RWPE2 (cell line): ENCODE results near the gene FMN1.

Experiments used
- ATAC-seq: fragments of 200-7000 bp; cut with Tn5 transposase; 3 replicates; pipeline ENCODE4 v1.9.1; 2021; ENCODE audit warnings: low read depth
- DNase-seq: peaks from one replicate; pipeline ENCODE4 v3.0.0-alpha.2; 2020; ENCODE audit warnings: low spot score
- H3K27ac ChIP-seq: fragments of 450-650 bp; 2 replicates; pipeline ENCODE4 v1.5.1; 2017; ENCODE audit warnings: mild to moderate bottlenecking; ENCODE audit not compliant: poor library complexity, severe bottlenecking
- H3K27me3 ChIP-seq: fragments of 250-450 bp; sonication (Bioruptor Pico); 2 replicates; pipeline ENCODE4 v1.5.1; 2021; ENCODE audit warnings: mild to moderate bottlenecking, moderate library complexity; ENCODE audit not compliant: insufficient read depth, poor library complexity, severe bottlenecking
- H3K36me3 ChIP-seq: fragments of 250-450 bp; sonication (Bioruptor Pico); 2 replicates; pipeline ENCODE4 v1.5.1; 2020; ENCODE audit warnings: low read depth, mild to moderate bottlenecking, moderate library complexity
- H3K4me1 ChIP-seq: fragments of 250-450 bp; sonication (Bioruptor Pico); 2 replicates; pipeline ENCODE4 v1.5.1; 2021; ENCODE audit warnings: mild to moderate bottlenecking, moderate library complexity; ENCODE audit not compliant: insufficient read depth, poor library complexity, severe bottlenecking
- H3K4me3 ChIP-seq: fragments of 250-450 bp; sonication (Bioruptor Pico); 2 replicates; pipeline ENCODE4 v1.5.1; 2021; ENCODE audit warnings: mild to moderate bottlenecking, moderate library complexity; ENCODE audit not compliant: severe bottlenecking
- H3K9me3 ChIP-seq: fragments of 250-450 bp; sonication (Bioruptor Pico); 2 replicates; pipeline ENCODE4 v1.5.1; 2021; ENCODE audit warnings: mild to moderate bottlenecking, moderate library complexity; ENCODE audit not compliant: severe bottlenecking
- CTCF ChIP-seq: fragments of 450-650 bp; IDR thresholded peaks from one replicate; pipeline ENCODE4 v1.5.1; 2017; ENCODE audit warnings: mild to moderate bottlenecking, moderate library complexity; ENCODE audit not compliant: poor library complexity, severe bottlenecking

Gene FMN1

GRCh38 chr15:32998979-32999672 lies 195.4 kb downstream of the FMN1 start:
- Histone ChIP-seq H3K4me1 (no peaks in the 10 kb centered on the region), H3K4me3 (no peak overlapping the region), H3K27ac (no peak overlapping the region), H3K36me3 (no peaks in the 10 kb centered on the region), H3K27me3 (no peaks in the 10 kb centered on the region), H3K9me3 (no peaks in the 10 kb centered on the region)
- no peak for ATAC-seq
- no peak for TF ChIP-seq CTCF
- no peak for DNase-seq

- H3K4me1 ChIP-seq, result no peaks in the 10 kb centered on the region
- ATAC-seq, result no peak
Measured at GRCh38 chr15:32998182-32998581, 196.3 kb downstream of the FMN1 start.

GRCh38 chr15:32994810-32995424 lies 199.6 kb downstream of the FMN1 start:
- Histone ChIP-seq H3K36me3 (no peaks in the 10 kb centered on the region), H3K4me3 (no peak overlapping the region), H3K27ac (no peak overlapping the region), H3K4me1 (no peaks in the 10 kb centered on the region), H3K27me3 (no peaks in the 10 kb centered on the region), H3K9me3 (no peaks in the 10 kb centered on the region)
- ATAC-seq (peak; percentile 73), DNase-seq (no peak)
- TF ChIP-seq CTCF, result peak; percentile 98

More at GRCh38 chr15:32998182-32998581, 196.3 kb downstream of the FMN1 start:
- H3K36me3 ChIP-seq, result no peaks in the 10 kb centered on the region
- no peak for DNase-seq
- no peak overlapping the region for H3K27ac ChIP-seq
- no peaks in the 10 kb centered on the region for H3K27me3 ChIP-seq
- no peaks in the 10 kb centered on the region for H3K9me3 ChIP-seq
- TF ChIP-seq CTCF, result no peak
- H3K4me3 ChIP-seq, result no peak overlapping the region

- H3K27me3 ChIP-seq, result no peaks in the 10 kb centered on the region
- ATAC-seq (no peak; the same call in 2 of the 3 replicates), DNase-seq (no peak)
- peak; percentile 31 for TF ChIP-seq CTCF
- H3K27ac ChIP-seq, result no peak overlapping the region
- H3K4me3 ChIP-seq, result no peak overlapping the region
- H3K9me3 ChIP-seq, result no peaks in the 10 kb centered on the region
- H3K36me3 ChIP-seq, result no peaks in the 10 kb centered on the region
- no peaks in the 10 kb centered on the region for H3K4me1 ChIP-seq
Measured at GRCh38 chr15:32993285-32993684, 201.2 kb downstream of the FMN1 start.

- TF ChIP-seq CTCF, result no peak
Measured at GRCh38 chr15:32991619-32992111, 202.8 kb downstream of the FMN1 start.

More at GRCh38 chr15:32991619-32992111, 202.8 kb downstream of the FMN1 start:
- Histone ChIP-seq H3K27ac (no peak overlapping the region), H3K36me3 (no peaks in the 10 kb centered on the region), H3K9me3 (no peaks in the 10 kb centered on the region), H3K4me3 (no peak overlapping the region), H3K4me1 (no peaks in the 10 kb centered on the region), H3K27me3 (no peaks in the 10 kb centered on the region)
- DNase-seq (no peak), ATAC-seq (no peak)
